ENCODE results near the gene SPATA31E1.

GRCh38 chr9:87883990-87884389 is 1.3 kb downstream of the SPATA31E1 start:
- TF ChIP-seq, protein P1, sequence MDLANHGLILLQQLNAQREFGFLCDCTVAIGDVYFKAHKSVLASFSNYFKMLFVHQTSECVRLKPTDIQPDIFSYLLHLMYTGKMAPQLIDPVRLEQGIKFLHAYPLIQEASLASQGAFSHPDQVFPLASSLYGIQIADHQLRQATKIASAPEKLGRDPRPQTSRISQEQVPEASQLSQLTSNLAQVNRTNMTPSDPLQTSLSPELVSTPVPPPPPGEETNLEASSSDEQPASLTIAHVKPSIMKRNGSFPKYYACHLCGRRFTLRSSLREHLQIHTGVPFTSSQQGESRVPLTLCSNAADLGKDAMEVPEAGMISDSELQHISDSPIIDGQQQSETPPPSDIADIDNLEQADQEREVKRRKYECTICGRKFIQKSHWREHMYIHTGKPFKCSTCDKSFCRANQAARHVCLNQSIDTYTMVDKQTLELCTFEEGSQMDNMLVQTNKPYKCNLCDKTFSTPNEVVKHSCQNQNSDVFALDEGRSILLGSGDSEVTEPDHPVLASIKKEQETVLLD (IDR thresholded peaks at IDR 0.05), result no peak
- TF ChIP-seq SP2 (IDR thresholded peaks at IDR 0.05; ENCODE audit: extremely low read depth, low read depth, low read length, poor library complexity, severe bottlenecking) (no peak), CHD2 (IDR thresholded peaks at IDR 0.05; ENCODE audit: low read depth, low read length) (no peak), ZNF12 (CRISPR knock-in tag; IDR thresholded peaks at IDR 0.05) (no peak)

Data from K562 (cell line).